IPS-NIHi11 (cell line): ENCODE measurements around the gene VGLL4.

Experiments used
- DNase-seq: peaks from one replicate; pipeline ENCODE4 v3.0.0; 2012; ENCODE audit warnings: mixed read lengths, low spot score

The VGLL4 gene

DNA sequence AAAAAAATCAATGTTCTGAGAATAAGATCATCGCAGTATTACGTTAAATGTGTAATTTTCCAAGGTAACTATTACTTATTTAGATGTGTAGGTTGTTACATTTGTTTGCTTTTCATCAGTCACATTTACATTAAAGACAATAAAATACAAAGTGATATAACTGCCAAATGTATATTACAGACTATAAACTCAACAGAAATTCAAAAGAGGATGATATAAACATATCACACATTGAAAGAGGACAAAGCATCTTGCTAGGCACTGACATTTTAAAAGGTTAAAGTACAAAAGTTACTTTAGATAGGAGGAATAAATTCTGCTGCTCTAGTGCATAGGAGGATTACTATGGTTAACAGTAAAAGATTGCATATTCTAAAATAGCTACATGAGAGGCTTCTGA lies 16.1 kb downstream of the VGLL4 start:
- DNase-seq: no peak

DNA sequence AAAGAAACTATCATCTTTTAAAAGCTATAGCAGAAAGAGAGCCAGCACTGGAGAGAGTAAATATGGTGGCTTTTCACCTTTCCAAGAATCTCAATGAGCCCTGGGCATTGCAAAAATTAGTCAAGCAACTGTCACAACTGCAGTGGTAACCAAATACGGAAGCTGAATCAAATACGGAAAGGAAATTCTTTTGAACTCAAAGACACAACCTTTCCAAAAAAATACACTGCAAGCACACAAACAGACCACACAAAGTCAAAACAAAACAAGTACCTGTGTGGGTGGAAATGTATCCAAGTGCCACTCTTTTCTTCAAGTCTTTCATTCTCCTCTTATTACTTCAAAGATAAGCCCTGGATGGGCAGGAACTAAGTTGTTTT lies 17.6 kb downstream of the VGLL4 start:
- DNase-seq: no peak

DNA sequence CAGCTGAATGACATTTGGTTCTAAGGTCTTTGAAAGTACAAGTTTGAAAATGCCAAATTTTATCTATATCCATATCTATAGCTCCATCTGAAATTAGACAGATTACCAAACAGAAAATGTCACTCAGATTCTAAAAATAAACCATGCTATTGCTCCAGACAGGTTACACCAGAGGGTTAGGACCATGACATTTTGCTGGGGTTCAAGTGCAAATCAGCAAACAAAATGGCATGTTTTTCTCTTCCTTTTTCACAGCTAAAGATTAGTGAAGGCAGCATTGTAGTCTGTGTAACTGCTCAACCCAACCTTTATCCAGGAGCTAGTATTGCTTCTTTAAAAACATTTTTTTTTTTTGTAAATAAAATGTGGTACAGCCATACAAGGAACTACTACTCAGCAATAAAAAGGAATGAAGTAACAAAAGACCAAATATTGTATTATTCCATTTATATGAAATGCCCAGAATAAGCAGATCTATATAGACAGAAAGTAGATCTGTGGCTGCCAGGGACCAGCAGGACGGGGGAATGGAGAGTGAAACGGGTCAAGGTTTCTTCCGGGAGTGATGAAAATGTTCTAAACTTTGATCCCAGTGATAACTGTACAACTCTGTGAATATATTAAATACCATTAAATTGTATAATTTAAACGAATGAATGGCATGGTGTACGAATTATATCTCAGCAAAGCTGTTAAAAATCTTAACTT lies 18.2 kb downstream of the VGLL4 start:
- no peak for DNase-seq

DNA sequence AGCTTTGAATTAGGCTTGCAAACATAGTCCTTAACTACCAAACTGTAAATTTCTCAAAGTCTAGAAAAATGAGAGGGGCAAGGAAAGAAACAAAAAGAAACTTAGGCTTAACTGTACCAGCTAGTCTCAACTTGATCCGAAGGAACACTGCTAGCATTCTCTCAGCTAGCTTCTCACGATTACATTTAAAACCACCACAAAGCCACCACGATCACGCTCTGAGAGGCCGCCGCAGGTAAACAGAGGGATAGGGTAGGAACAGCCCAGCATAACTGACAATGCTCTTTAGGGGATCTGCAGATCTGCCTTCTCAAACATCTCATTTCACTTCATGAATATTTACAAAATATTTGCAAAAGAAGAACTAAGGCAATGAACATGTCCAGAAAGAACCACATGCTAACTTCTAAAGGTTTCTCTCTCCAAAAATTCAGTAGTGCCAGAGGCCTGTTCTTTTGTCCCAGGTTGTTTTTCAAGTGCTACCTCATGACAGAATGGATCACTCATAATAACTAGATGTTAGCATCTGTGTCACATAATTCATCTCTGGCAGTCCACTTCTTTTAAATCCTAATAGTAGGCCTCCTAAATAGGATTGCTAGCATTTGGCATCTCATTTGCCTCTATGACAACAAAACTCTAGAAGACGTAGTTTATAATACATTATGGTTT lies 18.9 kb downstream of the VGLL4 start:
- no peak for DNase-seq

DNA sequence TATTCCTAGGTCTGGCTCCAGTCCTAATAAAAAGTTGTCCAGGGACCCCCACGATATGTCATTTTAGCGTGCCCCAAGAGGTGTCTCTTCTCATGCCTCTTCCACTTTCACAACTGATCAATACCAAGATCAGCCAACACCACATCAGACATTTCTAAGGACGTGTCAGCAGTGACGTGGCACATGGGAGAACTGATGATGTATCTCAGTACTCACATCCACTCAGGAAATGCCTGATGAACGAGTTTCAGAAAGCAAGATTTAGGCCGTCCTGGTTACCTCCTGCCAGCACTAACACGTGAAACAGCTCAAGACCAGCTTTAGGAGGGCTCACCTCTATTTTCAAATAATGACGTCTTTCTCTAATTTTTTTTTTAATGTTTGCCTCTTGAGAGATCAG lies 19.6 kb downstream of the VGLL4 start:
- no peak for DNase-seq

DNA sequence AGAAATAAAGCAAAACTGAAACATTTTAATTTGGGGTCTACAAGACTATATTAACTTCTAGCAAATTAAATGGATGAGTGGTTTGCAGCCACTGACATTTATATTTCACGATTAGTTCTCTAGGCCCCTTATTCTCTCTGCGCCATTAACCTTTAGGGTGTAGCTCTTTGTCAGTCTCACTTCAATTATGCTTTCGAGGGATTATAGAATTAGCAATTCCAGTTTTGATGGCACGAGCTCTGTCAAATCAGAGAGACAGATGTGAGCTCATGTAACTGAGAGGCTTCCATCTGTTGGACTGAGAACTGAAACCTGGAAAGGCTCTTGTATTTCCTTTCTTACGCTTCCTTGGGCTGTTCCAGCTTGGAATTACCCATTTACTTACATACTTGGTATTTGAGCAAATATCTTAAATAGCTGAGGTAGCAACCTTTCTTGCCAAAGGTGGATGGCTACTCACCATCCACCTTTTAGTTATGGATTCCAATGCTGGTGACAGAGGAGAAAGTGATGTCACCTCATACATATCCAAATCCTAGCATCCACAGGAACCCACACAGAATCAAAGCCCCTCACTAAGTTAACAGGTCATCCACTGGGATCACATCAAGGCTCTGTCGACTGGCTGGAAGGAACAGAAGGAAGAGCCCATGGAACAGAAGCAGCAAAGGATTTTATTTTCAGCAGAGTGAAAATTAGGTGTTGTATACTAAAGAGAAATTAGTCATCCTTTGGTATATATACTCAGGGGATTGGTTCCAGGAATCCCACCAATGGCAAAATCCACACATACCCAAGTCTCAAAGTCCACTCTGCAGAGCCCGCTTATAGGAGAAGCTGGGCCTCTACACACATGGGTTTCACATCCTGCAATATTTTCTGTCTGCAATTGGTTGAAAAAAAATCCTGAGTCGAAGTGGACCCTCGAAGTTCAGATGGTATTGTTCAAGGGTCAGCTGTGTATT lies 20.8 kb downstream of the VGLL4 start:
- DNase-seq: no peak

DNA sequence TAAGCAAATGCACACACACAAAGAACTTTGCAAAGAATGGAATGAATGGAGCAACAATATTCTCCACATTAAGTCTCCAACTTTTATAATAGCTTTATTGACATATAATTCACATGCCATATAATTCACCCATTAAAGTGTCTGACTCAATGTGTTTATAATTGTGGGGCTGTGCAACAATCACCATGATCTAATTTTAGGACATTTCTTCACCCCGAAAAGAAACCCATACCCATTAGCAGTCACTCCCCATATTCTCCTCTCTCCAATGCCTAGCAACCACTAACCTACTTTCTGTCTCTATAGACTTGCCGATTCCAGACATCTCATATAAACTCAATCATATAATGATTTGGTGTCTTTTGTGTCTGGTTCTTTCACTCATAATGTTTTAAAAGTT lies 22.6 kb downstream of the VGLL4 start:
- DNase-seq: no peak

DNA sequence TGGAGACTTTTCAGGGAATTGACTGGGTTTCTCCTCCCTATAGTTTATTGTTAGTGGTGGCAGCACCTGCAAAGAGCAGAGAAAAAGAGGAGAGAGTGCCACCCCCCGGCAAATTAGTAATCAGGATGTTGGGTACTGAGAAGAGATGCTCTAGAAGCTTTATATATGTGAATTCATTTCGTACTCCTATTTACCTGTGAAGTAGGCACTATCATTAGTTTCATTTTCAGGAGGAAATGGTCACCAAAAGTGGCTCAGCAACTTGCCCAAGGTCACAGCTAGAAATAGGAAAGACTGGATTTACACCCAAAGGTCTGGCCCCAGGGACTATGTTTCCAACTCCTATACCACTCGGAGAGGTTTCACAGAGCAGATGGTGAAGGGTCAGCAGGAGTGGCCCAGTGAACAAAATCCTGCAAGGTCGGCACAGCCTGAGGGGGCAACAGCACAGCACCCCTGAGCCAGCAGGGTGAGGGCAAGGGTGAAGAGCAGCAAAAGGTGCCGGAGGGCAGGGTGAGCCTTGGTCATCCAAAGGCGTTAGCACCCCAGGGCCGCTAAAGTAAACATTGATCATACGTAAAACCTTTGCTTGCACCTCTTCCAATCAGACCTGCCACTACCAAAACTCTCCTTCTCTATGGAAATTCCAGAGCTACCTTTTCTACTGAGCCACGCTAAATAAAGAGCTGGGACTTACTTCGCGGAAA lies 23.6 kb downstream of the VGLL4 start:
- no peak for DNase-seq

DNA sequence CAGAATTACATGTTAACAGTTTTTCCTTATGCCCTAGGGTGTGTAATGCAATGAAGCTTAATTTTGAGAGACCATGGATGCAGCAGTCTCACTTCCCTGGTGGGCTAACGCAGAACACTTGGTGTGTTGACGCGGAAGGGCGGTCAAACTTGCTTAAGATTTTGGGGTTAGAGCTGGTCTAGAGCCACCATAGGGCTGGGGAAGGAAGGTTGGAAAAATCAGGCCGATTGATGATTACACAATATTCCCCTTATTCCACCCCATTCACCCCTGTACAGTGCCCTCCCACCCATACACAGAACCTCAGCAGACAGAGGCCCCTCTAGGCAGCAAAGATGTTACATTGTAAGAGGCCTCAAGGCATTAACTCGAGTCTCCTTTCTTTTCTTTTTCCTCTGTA lies 24.3 kb downstream of the VGLL4 start:
- no peak for DNase-seq

DNA sequence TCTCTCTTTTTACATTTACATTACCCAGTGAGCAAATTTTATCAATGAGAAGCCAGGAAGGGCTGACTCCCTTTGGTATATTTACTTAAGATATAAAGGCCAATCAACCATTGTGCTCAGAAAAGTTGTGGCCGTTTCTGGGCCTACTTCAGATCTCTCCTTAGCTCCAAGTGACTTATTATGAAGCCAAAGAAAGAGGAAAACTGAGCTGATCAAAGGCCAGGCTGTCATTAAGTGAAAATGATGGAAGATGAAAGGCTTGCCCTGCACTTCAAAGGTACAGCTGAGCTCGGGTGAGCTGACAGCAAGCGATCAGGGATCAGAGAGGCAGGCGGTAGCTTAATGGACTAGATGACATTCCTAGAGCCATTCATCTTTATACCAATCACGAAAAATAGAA lies 24.8 kb downstream of the VGLL4 start:
- DNase-seq: no peak

DNA sequence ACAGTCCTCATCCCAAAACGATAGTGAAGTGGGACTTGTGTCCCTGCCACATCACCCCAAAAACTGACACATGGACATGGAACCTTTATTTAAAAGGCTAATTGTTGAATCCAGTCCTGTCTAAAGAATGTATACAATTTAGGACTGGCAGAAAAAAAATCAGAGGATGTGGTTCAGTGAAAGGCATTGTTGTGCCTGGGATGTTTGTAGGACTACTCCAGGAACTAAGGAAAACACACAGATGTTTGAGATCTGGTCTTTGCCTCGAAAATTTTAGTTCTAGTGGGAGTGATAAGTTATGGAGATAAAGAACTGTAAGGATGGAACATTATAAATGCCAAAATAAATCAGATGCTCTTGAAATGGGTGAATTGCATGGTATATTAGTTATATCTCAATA lies 27.2 kb downstream of the VGLL4 start:
- DNase-seq: no peak

DNA sequence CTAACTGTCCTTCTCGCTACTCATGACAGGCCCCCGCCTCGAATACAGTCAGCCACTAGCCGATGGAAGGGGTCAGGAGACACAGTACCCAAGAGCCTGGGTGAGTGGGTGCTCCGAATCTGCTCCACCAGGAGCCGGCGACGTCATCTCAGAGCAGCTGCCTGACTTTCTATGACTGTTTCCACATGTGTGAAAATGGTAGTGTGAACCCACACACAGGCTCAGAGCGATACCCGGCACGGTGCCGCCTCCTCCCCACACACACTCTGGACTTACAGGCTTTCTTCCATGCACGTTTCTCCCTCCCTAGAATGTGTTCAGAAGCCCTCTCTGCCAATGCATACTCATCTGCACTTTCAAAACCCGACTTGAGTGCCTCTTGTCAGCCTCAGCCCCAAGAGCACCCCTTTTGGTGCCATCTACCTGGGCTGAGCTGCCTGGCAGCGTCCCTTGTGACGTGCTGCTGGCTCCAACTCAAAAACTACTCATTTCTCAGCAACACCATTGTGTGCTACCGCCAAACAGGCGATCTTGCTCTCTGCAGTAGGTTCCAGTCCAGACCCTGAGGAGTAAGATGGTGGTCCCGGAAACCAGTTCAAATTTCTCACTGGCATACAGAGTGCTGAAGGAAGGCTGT lies 29.7 kb downstream of the VGLL4 start:
- no peak for DNase-seq

DNA sequence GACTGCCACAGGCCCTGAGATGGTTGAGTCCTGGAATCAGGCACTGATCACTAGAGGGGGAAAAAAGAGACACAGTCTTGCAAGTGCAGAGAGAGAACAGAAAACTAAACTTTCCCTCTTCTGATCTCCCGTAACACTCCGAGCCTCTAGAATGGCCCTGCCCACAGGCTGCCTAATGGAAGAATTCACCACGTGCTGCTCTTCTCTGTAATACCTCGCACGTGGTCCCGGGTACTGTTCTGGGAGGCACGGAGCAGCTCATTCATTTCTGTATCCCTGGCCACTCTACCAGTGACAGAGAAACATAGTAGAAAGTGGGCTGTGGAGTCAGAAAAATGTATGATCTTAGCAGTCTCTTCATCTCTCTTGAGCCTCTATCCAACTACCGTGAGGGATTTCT lies 30.4 kb downstream of the VGLL4 start:
- no peak for DNase-seq

DNA sequence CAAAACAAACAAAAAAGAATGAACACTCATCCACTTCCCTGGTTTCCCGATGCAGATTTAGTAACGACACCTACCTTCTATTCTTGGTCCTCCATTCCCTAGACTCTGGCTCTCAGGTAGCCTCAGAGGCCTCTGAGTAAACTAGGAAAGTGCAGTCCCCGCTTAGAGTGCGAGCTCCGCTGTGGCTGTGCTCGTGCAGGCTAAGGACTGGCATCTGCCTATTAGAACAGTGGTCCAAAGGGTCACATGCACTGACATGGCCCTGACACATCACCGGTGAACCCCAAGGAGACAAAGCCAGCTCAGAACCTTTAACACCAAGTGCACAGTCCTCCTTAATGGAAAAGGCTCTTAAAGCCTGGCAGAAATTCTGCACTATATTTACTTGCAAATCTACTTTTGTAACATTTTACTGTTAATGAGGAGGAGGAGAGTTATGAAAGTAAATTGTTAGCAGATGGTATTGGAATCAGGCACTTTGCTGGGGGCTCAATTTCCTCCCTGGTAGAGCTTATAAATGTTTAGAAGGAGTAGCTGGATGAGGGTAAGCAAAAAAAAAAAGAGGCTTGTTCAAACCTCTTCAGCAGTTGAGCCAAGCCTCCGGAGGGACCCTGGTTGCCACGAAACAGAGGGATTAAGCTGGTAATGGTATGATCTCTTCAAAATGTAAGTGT lies 31.1 kb downstream of the VGLL4 start:
- DNase-seq: no peak

DNA sequence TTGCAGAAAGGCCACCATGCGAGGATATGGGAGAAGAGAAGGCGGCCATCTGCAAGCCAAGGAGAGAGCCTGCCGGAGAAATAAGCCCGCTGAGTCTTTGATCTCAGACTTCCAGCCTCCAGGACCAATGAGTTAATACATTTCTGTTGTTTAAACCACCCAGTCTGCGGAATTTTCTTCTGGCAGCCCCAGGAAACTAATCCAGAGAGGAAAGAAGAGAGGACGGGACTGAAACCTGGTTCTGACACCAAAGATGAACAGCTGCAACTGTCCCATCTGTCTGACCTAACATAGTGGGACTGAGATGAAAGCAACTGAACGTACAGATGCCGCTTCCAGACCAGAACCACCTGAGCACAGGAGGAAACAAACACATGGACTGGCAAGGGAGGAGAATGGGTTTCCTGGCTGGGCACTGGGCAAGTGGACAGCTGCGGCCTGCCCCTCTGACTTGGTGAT lies 32.3 kb downstream of the VGLL4 start:
- no peak for DNase-seq

DNA sequence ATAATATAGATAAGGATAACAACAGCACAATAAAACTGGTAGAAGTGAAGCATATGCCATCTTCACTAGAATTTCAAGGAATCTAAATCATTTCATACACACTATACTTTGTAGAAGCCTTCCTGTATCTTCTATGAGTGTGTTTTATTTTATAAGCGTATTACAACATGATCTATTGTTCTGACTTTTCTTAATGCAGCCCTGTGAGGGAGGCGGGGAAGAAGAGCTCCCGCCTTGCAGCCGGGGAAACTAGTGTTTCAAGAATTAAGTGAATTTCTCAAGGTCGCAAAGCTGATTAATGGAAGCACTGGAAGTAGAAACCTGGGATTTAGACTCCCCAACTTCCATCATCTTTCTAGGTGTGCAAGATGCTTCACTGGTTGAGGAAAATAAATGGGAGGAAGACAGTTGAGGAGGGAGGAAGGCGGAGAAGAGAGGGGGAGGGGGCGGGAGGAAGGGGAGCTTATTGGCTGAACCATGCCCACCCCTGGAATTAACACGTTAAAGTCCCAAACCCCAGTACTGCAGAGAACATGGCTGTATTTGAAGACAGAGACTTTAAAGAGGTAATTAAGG lies 32.9 kb downstream of the VGLL4 start:
- DNase-seq: no peak

DNA sequence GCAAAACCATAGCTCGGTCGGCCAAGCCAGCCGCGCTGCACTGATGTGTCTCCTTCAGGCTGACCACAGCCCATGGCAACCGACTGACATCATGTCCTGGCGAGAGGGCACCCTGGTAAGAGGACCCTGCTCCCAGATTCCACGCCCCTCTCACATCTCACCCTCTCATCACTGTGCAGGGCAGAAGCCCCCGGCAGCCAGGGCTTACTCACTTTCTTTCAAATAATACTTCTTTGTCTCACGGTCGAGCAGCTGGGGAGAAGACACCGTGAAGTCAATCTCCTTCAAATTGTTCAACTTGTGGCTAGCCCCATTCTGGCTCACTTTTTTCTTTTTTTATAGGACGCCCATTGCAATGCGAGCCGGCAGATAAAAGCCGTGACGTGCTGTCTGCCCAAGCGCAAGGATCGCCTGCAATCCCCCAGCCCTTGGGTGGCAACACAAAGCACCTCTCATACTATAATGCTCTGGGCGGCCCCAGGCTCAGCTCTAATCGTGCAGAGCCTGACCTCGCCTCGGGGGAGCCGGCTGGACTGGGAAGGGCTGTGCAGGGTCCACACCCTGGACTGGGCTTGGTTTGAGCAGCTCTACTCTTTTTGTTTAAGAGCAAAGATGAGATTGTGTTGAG lies 33.6 kb downstream of the VGLL4 start:
- DNase-seq: no peak

DNA sequence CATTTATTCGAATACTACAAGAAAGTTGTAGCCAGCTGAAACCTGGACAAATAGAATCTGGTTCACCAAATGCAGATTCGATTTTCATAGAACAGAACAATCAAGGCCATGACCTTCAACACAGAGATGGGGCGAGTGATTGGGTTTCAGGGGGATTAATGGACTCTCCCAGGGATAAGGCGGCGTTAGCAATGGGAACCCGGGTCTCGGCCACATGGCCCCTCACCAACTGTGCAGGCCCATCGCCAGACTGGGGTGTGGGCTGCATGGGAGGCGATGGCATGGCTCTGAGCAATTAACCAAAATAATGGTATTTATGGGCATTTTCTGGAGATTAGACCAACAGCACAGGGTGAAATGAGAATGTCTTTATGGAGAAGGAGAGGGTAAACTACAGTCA lies 34.2 kb downstream of the VGLL4 start:
- DNase-seq: no peak

DNA sequence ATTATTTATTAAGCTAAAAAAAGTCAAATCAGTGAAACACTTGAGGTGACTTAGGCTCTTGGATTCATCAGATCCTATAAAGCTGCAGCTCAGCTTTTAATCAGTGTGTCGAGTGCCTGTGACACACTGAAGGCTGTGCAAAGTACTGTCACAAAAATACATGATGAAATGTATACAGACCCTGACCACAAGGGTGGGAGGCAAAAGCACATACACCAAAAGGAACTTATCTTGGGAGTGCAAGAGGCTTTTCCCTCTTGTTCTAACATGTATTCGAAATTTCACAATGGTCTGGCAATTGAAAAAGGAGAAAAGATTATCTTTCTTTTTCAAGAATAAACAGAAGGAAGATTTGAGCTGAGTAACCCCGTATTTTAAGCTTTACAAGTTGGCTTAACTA lies 35.9 kb downstream of the VGLL4 start:
- DNase-seq: no peak

DNA sequence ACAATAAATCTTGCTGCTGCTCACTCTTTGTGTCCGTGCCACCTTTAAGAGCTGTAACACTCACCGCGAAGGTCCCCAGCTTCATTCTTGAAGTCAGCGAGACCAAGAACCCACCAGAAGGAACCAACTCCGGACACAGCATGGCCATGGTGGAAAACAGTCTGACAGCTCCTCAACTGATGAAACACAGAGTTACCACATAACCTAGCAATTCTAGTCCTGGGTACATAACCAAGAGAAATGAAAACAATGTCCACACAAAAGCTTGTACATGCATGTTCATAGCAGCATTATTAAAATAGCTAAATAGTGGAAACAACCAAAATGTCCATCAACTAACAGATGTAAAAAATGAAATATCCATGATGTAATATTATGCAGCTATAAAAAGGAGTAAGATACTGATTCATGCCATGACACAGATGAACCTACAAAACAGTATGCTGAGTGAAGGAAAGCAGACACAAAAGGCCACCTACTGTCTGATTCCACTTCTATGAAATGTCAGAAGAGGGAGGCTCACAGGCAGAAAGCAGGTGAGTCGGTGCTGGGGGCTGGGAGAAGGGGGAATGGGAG lies 36.8 kb downstream of the VGLL4 start:
- DNase-seq: no peak
